ENCODE measurements around the gene TMA16. TPM values are rescaled to one million over a fixed set of nuclear protein-coding genes. Genes with fewer than 3 reads are reported as not detected.

TMA16 gene
- total and polyA plus RNA-seq, 2 of the 8 experiments (the other 6 are each of a cell fraction or from before 2014, with no cell fraction given): 8.0 to 64.2 TPM

GRCh38 chr4:163482190-163482589 lies 12.3 kb upstream of the TMA16 start:
- Histone ChIP-seq H2BK20ac (ENCODE audit: low read length) (no peak overlapping the region), H4K20me1 (replicated peaks in 1 of 2; ENCODE audit: control insufficient read depth in 1 of 2, insufficient read depth in 2 of 2, low read length in 2 of 2) (no peaks in the 10 kb centered on the region), H2BK120ac (replicated peaks; ENCODE audit: low read depth, low read length) (no peak overlapping the region), H3K14ac (ENCODE audit: insufficient read length) (no peak overlapping the region), H3K9me3 (ENCODE audit: insufficient read depth in 2 of 2, low read depth in 1 of 2, low read length in 1 of 2) (peaks cover 0 to 2% of the 10 kb centered on the region in 2 experiments; a peak in 1 of 4 replicates), H3K4ac (replicated peaks; ENCODE audit: insufficient read length, low read depth, low read length) (no peak overlapping the region), H3K79me2 (ENCODE audit: control insufficient read depth in 1 of 2, insufficient read depth in 2 of 2, low read length in 2 of 2) (no peaks in the 10 kb centered on the region), H4K91ac (replicated peaks; ENCODE audit: insufficient read length, low read length) (no peak overlapping the region), H3K23me2 (ENCODE audit: low read depth, low read length) (0 out of 2 replicates have a peak, but pooled peaks cover 2% of the 10 kb centered on the region), H3K56ac (replicated peaks; ENCODE audit: insufficient read length, low read depth, low read length) (no peak overlapping the region), H3K79me1 (ENCODE audit: low read depth, low read length) (no peaks in the 10 kb centered on the region), H3K23ac (ENCODE audit: insufficient read length) (no peak overlapping the region), H3K4me3 (ENCODE audit: extremely low read depth in 1 of 4, insufficient read depth in 2 of 4, low read depth in 3 of 4, low read length in 4 of 4) (no peak overlapping the region), H3K9ac (replicated peaks in 1 of 4; ENCODE audit: extremely low read depth in 1 of 4, low read depth in 3 of 4, low read length in 3 of 4) (no peak overlapping the region), H3K18ac (ENCODE audit: extremely low read depth, low read length) (no peak overlapping the region), H3K27ac (ENCODE audit: low read depth, low read length) (no peak overlapping the region), H4K5ac (ENCODE audit: insufficient read length, low read depth, low read length) (no peak overlapping the region), H2AK5ac (ENCODE audit: low read depth, low read length) (no peak overlapping the region), H4K8ac (ENCODE audit: extremely low read depth, insufficient read depth, low read length) (no peak overlapping the region), H2AFZ (ENCODE audit: low read length) (no peak overlapping the region), H3K4me1 (replicated peaks in 1 of 4; ENCODE audit: control insufficient read depth in 3 of 4, insufficient read depth in 4 of 4, low read length in 3 of 4) (peaks cover 0 to 4% (median 1%) of the 10 kb centered on the region in 4 experiments; a peak in 2 of 7 replicates), H3K4me2 (ENCODE audit: insufficient read depth in 1 of 2, low read depth in 2 of 2, low read length in 2 of 2) (no peak overlapping the region), H2BK12ac (ENCODE audit: low read depth, low read length) (no peak overlapping the region), H3K36me3 (ENCODE audit: control insufficient read depth in 2 of 4, insufficient read depth in 4 of 4, low read length in 3 of 4) (no peaks in the 10 kb centered on the region), H3K27me3 (replicated peaks in 1 of 4; ENCODE audit: control insufficient read depth in 3 of 4, extremely low read depth in 1 of 4, insufficient read depth in 3 of 4, low read length in 3 of 4) (no peaks in the 10 kb centered on the region), H2BK5ac (ENCODE audit: low read depth, low read length) (no peak overlapping the region), H2BK15ac (ENCODE audit: low read length) (no peak overlapping the region)
- ChIA-PET CTCF (ENCODE audit: partially characterized antibody) (interaction anchor here (0.8 to 2.2 kb wide), 3 partner anchors 54 to 92 kb away, joined by 3 to 11 read pairs (median 5); no protein-coding TSS in a partner anchor), POLR2A (ENCODE audit: partially characterized antibody) (interaction anchor here (1.7 kb wide), 1 partner anchor 12 kb away, joined by 7 read pairs; the partner anchor contains the start of gene TMA16)
- no peak for DNase-seq (ENCODE audit: low read depth in 1 of 2, low spot score in 2 of 2)
- FAIRE-seq: no peak
- TF ChIP-seq SIX5 (IDR thresholded peaks at IDR 0.05; ENCODE audit: low read depth, low read length) (no peak), CBX5 (IDR thresholded peaks at IDR 0.05; ENCODE audit: low read depth, low read length) (no peak)
- TF ChIP-seq, protein P1, sequence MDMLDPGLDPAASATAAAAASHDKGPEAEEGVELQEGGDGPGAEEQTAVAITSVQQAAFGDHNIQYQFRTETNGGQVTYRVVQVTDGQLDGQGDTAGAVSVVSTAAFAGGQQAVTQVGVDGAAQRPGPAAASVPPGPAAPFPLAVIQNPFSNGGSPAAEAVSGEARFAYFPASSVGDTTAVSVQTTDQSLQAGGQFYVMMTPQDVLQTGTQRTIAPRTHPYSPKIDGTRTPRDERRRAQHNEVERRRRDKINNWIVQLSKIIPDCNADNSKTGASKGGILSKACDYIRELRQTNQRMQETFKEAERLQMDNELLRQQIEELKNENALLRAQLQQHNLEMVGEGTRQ (IDR thresholded peaks at IDR 0.05; ENCODE audit: low read length): no peak
- TF ChIP-seq, protein P2, sequence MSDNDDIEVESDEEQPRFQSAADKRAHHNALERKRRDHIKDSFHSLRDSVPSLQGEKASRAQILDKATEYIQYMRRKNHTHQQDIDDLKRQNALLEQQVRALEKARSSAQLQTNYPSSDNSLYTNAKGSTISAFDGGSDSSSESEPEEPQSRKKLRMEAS (IDR thresholded peaks at IDR 0.05): no peak
- 84% methylated on average over 1 of the region's 1 CpG; no CpG with 5 or more reads in 1 of the 2 experiments for WGBS, 2 experiments (ENCODE audit: extremely low coverage in 1 of 2, insufficient coverage in 1 of 2, insufficient read length in 1 of 2, insufficient replicate concordance in 2 of 2, low coverage in 1 of 2, low lambda C conversion rate in 2 of 2, missing lambda C conversion rate in 1 of 2)
